Measurements from ENCODE around the gene RBMS3.

DNA sequence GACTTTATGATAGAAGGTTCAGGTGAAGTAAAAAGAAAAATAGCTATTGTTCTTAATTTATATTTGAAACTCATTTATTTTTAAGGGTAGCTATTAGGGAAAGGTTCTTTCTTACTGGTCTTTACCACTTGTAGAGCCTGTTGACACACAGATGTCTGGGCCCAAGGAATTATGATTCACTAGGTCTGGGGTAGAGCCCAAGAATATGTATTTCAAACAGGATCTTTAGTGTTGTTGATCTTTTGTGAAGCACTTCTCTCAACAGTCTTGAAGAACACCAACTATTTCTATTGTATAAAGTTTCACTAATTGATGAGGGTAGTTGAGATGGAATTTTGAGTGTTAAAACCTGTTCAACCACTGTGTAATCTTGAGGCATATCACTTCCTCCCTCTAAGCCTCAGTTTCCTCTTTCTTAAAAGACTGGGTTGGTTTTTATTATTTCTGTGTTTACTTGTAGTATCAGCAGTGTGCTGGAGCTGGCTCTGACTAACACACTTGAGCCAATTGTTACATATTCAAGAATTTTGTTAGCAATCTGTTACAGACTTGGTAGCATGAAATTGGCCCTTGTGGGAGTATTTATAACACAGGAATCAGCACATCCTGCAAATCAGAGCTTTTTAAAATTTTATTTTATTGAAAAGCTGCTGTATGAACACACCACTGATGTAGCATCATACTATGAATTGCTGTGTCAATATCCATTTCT is 155.9 kb downstream of the RBMS3 start:
- TF ChIP-seq, protein P1, sequence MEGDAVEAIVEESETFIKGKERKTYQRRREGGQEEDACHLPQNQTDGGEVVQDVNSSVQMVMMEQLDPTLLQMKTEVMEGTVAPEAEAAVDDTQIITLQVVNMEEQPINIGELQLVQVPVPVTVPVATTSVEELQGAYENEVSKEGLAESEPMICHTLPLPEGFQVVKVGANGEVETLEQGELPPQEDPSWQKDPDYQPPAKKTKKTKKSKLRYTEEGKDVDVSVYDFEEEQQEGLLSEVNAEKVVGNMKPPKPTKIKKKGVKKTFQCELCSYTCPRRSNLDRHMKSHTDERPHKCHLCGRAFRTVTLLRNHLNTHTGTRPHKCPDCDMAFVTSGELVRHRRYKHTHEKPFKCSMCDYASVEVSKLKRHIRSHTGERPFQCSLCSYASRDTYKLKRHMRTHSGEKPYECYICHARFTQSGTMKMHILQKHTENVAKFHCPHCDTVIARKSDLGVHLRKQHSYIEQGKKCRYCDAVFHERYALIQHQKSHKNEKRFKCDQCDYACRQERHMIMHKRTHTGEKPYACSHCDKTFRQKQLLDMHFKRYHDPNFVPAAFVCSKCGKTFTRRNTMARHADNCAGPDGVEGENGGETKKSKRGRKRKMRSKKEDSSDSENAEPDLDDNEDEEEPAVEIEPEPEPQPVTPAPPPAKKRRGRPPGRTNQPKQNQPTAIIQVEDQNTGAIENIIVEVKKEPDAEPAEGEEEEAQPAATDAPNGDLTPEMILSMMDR (conservative IDR thresholded peaks at IDR 0.05; ENCODE audit: low read depth in 2 of 2): no peak
- TF ChIP-seq, protein P2, sequence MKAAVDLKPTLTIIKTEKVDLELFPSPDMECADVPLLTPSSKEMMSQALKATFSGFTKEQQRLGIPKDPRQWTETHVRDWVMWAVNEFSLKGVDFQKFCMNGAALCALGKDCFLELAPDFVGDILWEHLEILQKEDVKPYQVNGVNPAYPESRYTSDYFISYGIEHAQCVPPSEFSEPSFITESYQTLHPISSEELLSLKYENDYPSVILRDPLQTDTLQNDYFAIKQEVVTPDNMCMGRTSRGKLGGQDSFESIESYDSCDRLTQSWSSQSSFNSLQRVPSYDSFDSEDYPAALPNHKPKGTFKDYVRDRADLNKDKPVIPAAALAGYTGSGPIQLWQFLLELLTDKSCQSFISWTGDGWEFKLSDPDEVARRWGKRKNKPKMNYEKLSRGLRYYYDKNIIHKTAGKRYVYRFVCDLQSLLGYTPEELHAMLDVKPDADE (IDR thresholded peaks at IDR 0.05): no peak
- TF ChIP-seq EZH2 (IDR thresholded peaks at IDR 0.05; ENCODE audit: low read depth, unreplicated experiment) (no peak), EZH2phosphoT487 (IDR thresholded peaks at IDR 0.05; ENCODE audit: unreplicated experiment) (no peak), POLR2AphosphoS5 (IDR thresholded peaks at IDR 0.05; ENCODE audit: low read depth) (no peak), CREB1 (CRISPR knock-in tag; IDR thresholded peaks at IDR 0.05; ENCODE audit: low read depth) (no peak), JUNB (IDR thresholded peaks at IDR 0.05; ENCODE audit: unreplicated experiment) (no peak), ZNF114 (CRISPR knock-in tag; IDR thresholded peaks at IDR 0.05) (no peak), STAT1 (IDR thresholded peaks at IDR 0.05; ENCODE audit: unreplicated experiment) (no peak)
- TF ChIP-seq, protein P3, sequence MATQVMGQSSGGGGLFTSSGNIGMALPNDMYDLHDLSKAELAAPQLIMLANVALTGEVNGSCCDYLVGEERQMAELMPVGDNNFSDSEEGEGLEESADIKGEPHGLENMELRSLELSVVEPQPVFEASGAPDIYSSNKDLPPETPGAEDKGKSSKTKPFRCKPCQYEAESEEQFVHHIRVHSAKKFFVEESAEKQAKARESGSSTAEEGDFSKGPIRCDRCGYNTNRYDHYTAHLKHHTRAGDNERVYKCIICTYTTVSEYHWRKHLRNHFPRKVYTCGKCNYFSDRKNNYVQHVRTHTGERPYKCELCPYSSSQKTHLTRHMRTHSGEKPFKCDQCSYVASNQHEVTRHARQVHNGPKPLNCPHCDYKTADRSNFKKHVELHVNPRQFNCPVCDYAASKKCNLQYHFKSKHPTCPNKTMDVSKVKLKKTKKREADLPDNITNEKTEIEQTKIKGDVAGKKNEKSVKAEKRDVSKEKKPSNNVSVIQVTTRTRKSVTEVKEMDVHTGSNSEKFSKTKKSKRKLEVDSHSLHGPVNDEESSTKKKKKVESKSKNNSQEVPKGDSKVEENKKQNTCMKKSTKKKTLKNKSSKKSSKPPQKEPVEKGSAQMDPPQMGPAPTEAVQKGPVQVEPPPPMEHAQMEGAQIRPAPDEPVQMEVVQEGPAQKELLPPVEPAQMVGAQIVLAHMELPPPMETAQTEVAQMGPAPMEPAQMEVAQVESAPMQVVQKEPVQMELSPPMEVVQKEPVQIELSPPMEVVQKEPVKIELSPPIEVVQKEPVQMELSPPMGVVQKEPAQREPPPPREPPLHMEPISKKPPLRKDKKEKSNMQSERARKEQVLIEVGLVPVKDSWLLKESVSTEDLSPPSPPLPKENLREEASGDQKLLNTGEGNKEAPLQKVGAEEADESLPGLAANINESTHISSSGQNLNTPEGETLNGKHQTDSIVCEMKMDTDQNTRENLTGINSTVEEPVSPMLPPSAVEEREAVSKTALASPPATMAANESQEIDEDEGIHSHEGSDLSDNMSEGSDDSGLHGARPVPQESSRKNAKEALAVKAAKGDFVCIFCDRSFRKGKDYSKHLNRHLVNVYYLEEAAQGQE (IDR thresholded peaks at IDR 0.05; ENCODE audit: unreplicated experiment): no peak
- TF ChIP-seq, protein P4, sequence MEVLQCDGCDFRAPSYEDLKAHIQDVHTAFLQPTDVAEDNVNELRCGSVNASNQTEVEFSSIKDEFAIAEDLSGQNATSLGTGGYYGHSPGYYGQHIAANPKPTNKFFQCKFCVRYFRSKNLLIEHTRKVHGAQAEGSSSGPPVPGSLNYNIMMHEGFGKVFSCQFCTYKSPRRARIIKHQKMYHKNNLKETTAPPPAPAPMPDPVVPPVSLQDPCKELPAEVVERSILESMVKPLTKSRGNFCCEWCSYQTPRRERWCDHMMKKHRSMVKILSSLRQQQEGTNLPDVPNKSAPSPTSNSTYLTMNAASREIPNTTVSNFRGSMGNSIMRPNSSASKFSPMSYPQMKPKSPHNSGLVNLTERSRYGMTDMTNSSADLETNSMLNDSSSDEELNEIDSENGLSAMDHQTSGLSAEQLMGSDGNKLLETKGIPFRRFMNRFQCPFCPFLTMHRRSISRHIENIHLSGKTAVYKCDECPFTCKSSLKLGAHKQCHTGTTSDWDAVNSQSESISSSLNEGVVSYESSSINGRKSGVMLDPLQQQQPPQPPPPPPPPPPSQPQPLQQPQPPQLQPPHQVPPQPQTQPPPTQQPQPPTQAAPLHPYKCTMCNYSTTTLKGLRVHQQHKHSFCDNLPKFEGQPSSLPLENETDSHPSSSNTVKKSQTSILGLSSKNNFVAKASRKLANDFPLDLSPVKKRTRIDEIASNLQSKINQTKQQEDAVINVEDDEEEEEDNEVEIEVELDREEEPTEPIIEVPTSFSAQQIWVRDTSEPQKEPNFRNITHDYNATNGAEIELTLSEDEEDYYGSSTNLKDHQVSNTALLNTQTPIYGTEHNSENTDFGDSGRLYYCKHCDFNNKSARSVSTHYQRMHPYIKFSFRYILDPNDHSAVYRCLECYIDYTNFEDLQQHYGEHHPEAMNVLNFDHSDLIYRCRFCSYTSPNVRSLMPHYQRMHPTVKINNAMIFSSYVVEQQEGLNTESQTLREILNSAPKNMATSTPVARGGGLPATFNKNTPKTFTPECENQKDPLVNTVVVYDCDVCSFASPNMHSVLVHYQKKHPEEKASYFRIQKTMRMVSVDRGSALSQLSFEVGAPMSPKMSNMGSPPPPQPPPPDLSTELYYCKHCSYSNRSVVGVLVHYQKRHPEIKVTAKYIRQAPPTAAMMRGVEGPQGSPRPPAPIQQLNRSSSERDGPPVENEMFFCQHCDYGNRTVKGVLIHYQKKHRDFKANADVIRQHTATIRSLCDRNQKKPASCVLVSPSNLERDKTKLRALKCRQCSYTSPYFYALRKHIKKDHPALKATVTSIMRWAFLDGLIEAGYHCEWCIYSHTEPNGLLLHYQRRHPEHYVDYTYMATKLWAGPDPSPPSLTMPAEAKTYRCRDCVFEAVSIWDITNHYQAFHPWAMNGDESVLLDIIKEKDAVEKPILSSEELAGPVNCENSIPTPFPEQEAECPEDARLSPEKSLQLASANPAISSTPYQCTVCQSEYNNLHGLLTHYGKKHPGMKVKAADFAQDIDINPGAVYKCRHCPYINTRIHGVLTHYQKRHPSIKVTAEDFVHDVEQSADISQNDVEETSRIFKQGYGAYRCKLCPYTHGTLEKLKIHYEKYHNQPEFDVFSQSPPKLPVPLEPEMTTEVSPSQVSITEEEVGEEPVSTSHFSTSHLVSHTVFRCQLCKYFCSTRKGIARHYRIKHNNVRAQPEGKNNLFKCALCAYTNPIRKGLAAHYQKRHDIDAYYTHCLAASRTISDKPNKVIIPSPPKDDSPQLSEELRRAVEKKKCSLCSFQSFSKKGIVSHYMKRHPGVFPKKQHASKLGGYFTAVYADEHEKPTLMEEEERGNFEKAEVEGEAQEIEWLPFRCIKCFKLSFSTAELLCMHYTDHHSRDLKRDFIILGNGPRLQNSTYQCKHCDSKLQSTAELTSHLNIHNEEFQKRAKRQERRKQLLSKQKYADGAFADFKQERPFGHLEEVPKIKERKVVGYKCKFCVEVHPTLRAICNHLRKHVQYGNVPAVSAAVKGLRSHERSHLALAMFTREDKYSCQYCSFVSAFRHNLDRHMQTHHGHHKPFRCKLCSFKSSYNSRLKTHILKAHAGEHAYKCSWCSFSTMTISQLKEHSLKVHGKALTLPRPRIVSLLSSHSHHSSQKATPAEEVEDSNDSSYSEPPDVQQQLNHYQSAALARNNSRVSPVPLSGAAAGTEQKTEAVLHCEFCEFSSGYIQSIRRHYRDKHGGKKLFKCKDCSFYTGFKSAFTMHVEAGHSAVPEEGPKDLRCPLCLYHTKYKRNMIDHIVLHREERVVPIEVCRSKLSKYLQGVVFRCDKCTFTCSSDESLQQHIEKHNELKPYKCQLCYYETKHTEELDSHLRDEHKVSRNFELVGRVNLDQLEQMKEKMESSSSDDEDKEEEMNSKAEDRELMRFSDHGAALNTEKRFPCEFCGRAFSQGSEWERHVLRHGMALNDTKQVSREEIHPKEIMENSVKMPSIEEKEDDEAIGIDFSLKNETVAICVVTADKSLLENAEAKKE (CRISPR knock-in tag; IDR thresholded peaks at IDR 0.05): no peak
